ENCODE data around the gene CDH26. TPM values are rescaled to one million over a fixed set of nuclear protein-coding genes. Genes with fewer than 3 reads are reported as not detected.

Gene CDH26
- total and polyA plus RNA-seq, 2 experiments from 2014 or later, result 2.0 TPM

DNA sequence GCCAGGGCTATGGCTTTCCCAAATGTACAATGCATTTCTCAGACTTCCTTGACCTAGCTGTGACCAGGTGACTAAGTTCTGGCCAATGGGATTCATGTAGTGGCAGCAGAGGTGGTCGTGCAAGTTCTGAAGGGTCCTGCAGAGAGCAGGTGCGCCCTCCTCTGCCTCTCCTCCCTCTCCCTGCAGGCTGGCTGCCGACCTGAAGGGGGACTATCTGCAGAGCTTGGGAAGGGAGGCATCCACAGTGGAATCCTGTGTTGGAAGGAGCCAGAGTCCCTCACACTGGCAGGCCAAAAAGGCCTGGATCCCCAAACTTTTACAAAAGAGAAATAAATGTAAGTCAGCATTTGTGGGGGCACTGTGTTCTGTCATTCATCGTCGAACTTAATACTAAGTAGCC, 66.6 kb downstream of the CDH26 start:
- Histone ChIP-seq H2AFZ (no peak overlapping the region), H3K79me2 (replicated peaks; ENCODE audit: insufficient read depth) (no peaks in the 10 kb centered on the region), H3K4me2 (no peak overlapping the region), H3K4me3 (no peak overlapping the region), H3K36me3 (ENCODE audit: insufficient read depth) (no peaks in the 10 kb centered on the region), H3K9me2 (ENCODE audit: insufficient read depth) (no peaks in the 10 kb centered on the region), H3F3A (replicated peaks; ENCODE audit: low read depth) (no peaks in the 10 kb centered on the region), H3K27ac (ENCODE audit: low read depth) (no peak overlapping the region), H3K4me1 (ENCODE audit: insufficient read depth) (no peaks in the 10 kb centered on the region), H4K20me1 (replicated peaks; ENCODE audit: insufficient read depth) (no peaks in the 10 kb centered on the region), H3K27me3 (ENCODE audit: insufficient read depth) (no peaks in the 10 kb centered on the region)
- ATAC-seq, result peak; percentile 95
- H3K4me1 Mint-ChIP-seq, result no peaks in the 10 kb centered on the region
- no peak overlapping the region for H3K27ac Mint-ChIP-seq
- H3K4me3 Mint-ChIP-seq, result no peak overlapping the region
- H3K9me3 Mint-ChIP-seq, result peaks cover 4% of the 10 kb centered on the region; the same call in 2 of the 3 replicates
- peak; percentile 58 for DNase-seq (ENCODE audit: low spot score)
- peaks cover 9% of the 10 kb centered on the region for H3K27me3 Mint-ChIP-seq (ENCODE audit: insufficient read depth, low read depth, poor library complexity)
- TF ChIP-seq NANOG (IDR thresholded peaks at IDR 0.05; ENCODE audit: borderline replicate concordance), result no peak
- TF ChIP-seq, protein P1, sequence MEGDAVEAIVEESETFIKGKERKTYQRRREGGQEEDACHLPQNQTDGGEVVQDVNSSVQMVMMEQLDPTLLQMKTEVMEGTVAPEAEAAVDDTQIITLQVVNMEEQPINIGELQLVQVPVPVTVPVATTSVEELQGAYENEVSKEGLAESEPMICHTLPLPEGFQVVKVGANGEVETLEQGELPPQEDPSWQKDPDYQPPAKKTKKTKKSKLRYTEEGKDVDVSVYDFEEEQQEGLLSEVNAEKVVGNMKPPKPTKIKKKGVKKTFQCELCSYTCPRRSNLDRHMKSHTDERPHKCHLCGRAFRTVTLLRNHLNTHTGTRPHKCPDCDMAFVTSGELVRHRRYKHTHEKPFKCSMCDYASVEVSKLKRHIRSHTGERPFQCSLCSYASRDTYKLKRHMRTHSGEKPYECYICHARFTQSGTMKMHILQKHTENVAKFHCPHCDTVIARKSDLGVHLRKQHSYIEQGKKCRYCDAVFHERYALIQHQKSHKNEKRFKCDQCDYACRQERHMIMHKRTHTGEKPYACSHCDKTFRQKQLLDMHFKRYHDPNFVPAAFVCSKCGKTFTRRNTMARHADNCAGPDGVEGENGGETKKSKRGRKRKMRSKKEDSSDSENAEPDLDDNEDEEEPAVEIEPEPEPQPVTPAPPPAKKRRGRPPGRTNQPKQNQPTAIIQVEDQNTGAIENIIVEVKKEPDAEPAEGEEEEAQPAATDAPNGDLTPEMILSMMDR (conservative IDR thresholded peaks at IDR 0.05; ENCODE audit: low read depth in 2 of 2), result peak; percentile 25 to 46; a peak in 2 of 4 replicates
- H3K36me3 Mint-ChIP-seq (ENCODE audit: low read depth), result no peaks in the 10 kb centered on the region

- Mint-ChIP-seq H3K27me3 (ENCODE audit: insufficient read depth, low read depth, poor library complexity) (peaks cover 9% of the 10 kb centered on the region), H3K27ac (no peak overlapping the region), H3K9me3 (peaks cover 4% of the 10 kb centered on the region; the same call in 2 of the 3 replicates), H3K4me3 (no peak overlapping the region), H3K36me3 (ENCODE audit: low read depth) (no peaks in the 10 kb centered on the region), H3K4me1 (no peaks in the 10 kb centered on the region)
- H3K4me1 ChIP-seq (ENCODE audit: insufficient read depth), result no peaks in the 10 kb centered on the region
- H2AFZ ChIP-seq, result no peak overlapping the region
- H3K36me3 ChIP-seq (ENCODE audit: insufficient read depth), result no peaks in the 10 kb centered on the region
- ATAC-seq, result no peak
- H3K4me3 ChIP-seq, result no peak overlapping the region
- H3K27me3 ChIP-seq (ENCODE audit: insufficient read depth), result no peaks in the 10 kb centered on the region
- H3K27ac ChIP-seq (ENCODE audit: low read depth), result no peak overlapping the region
- no peaks in the 10 kb centered on the region for H4K20me1 ChIP-seq (replicated peaks; ENCODE audit: insufficient read depth)
- no peak overlapping the region for H3K4me2 ChIP-seq
- TF ChIP-seq EZH2phosphoT487 (IDR thresholded peaks at IDR 0.05; ENCODE audit: unreplicated experiment), result no peak
- TF ChIP-seq NANOG (IDR thresholded peaks at IDR 0.05; ENCODE audit: borderline replicate concordance), result no peak
- TF ChIP-seq STAT1 (IDR thresholded peaks at IDR 0.05; ENCODE audit: unreplicated experiment), result no peak
- no peak for TF ChIP-seq EZH2 (IDR thresholded peaks at IDR 0.05; ENCODE audit: low read depth, unreplicated experiment)
- no peak for TF ChIP-seq ETS1 (IDR thresholded peaks at IDR 0.05)
- no peak for TF ChIP-seq ZNF331 (CRISPR knock-in tag; IDR thresholded peaks at IDR 0.05; ENCODE audit: low read depth)
- no peaks in the 10 kb centered on the region for H3K79me2 ChIP-seq (replicated peaks; ENCODE audit: insufficient read depth)
- H3F3A ChIP-seq (replicated peaks; ENCODE audit: low read depth), result no peaks in the 10 kb centered on the region
- H3K9me2 ChIP-seq (ENCODE audit: insufficient read depth), result 0 out of 2 replicates have a peak, but pooled peaks cover 4% of the 10 kb centered on the region
- no peak for DNase-seq (ENCODE audit: low spot score)
Measured at GRCh38 chr20:60026010-60026409, 67.8 kb downstream of the CDH26 start.

- no peak overlapping the region for H3K4me2 ChIP-seq
- H2AFZ ChIP-seq, result no peak overlapping the region
- Mint-ChIP-seq H3K4me1 (no peaks in the 10 kb centered on the region), H3K27ac (no peak overlapping the region), H3K9me3 (peaks cover 5% of the 10 kb centered on the region; the same call in 2 of the 3 replicates), H3K36me3 (ENCODE audit: low read depth) (peaks cover under 1% of the 10 kb centered on the region; the same call in 1 of the 3 replicates), H3K4me3 (no peak overlapping the region), H3K27me3 (ENCODE audit: insufficient read depth, low read depth, poor library complexity) (peaks cover 4% of the 10 kb centered on the region)
- H3K36me3 ChIP-seq (ENCODE audit: insufficient read depth), result no peaks in the 10 kb centered on the region
- DNase-seq (ENCODE audit: low spot score) (no peak), ATAC-seq (no peak)
- 0 out of 2 replicates have a peak, but pooled peaks cover 4% of the 10 kb centered on the region for H3K9me2 ChIP-seq (ENCODE audit: insufficient read depth)
- H3K4me1 ChIP-seq (ENCODE audit: insufficient read depth), result no peaks in the 10 kb centered on the region
- no peaks in the 10 kb centered on the region for H4K20me1 ChIP-seq (replicated peaks; ENCODE audit: insufficient read depth)
- H3K4me3 ChIP-seq, result no peak overlapping the region
- H3K27ac ChIP-seq (ENCODE audit: low read depth), result no peak overlapping the region
- H3F3A ChIP-seq (replicated peaks; ENCODE audit: low read depth), result no peaks in the 10 kb centered on the region
- H3K79me2 ChIP-seq (replicated peaks; ENCODE audit: insufficient read depth), result no peaks in the 10 kb centered on the region
- H3K27me3 ChIP-seq (ENCODE audit: insufficient read depth), result no peaks in the 10 kb centered on the region
- TF ChIP-seq POLR2AphosphoS5 (IDR thresholded peaks at IDR 0.05; ENCODE audit: low read depth) (no peak), CREB1 (CRISPR knock-in tag; IDR thresholded peaks at IDR 0.05; ENCODE audit: low read depth) (no peak), REST (IDR thresholded peaks at IDR 0.05; ENCODE audit: unreplicated experiment) (no peak)
Measured at GRCh38 chr20:60030471-60030870, 72.2 kb downstream of the CDH26 start.
